H9 (cell line): ENCODE results near the gene LEF1. TPM values are rescaled to one million over a fixed set of nuclear protein-coding genes. Genes with fewer than 3 reads are reported as not detected.

Experiments used
- DNase-seq: peaks from one replicate; pipeline ENCODE4 v3.0.0-alpha.2; 2017
- H2AFZ ChIP-seq: one replicate; pipeline ENCODE4 v1.6.1; 2013; ENCODE audit warnings: mild to moderate bottlenecking, low read length, control low read depth, moderate library complexity
- H2AK5ac ChIP-seq: 2 replicates; pipeline ENCODE4 v1.6.1; 2013; ENCODE audit warnings: low read length, control low read depth, mixed read lengths; ENCODE audit not compliant: insufficient read length
- H2BK120ac ChIP-seq: one replicate; pipeline ENCODE4 v1.6.1; 2013; ENCODE audit warnings: low read depth, mild to moderate bottlenecking, low read length, control low read depth, inconsistent platforms; ENCODE audit not compliant: poor library complexity, severe bottlenecking
- H2BK12ac ChIP-seq: 2 replicates; pipeline ENCODE4 v1.6.1; 2013; ENCODE audit warnings: low read length, control low read depth, mixed read lengths, low read depth; ENCODE audit not compliant: insufficient read length
- H2BK15ac ChIP-seq: 2 replicates; pipeline ENCODE4 v1.6.1; 2013; ENCODE audit warnings: low read depth, low read length, control low read depth
- H2BK20ac ChIP-seq: one replicate; pipeline ENCODE4 v1.6.1; 2013; ENCODE audit warnings: low read depth, mild to moderate bottlenecking, low read length, control low read depth, inconsistent platforms; ENCODE audit not compliant: poor library complexity, severe bottlenecking
- H2BK5ac ChIP-seq: 2 replicates; pipeline ENCODE4 v1.6.1; 2013; ENCODE audit warnings: low read length, control low read depth, mixed read lengths; ENCODE audit not compliant: insufficient read length
- H3K14ac ChIP-seq: 2 replicates; pipeline ENCODE4 v1.6.1; 2013; ENCODE audit warnings: low read length, control low read depth; ENCODE audit not compliant: insufficient read depth
- H3K18ac ChIP-seq: 2 replicates; pipeline ENCODE4 v1.6.1; 2013; ENCODE audit warnings: low read depth, mild to moderate bottlenecking, mixed read lengths, low read length, control low read depth; ENCODE audit not compliant: insufficient read length
- H3K23ac ChIP-seq: 2 replicates; pipeline ENCODE4 v1.6.1; 2013; ENCODE audit warnings: low read length, control low read depth, mixed read lengths, low read depth; ENCODE audit not compliant: insufficient read length
- H3K23me2 ChIP-seq: 2 replicates; pipeline ENCODE4 v1.6.1; 2013; ENCODE audit warnings: low read depth, mild to moderate bottlenecking, mixed read lengths, low read length, control low read depth; ENCODE audit not compliant: insufficient read length, poor library complexity, severe bottlenecking
- H3K27ac ChIP-seq: 2 replicates; pipeline ENCODE4 v1.5.1; 2013; ENCODE audit warnings: low read length, control low read depth, mixed read lengths, low read depth; ENCODE audit not compliant: insufficient read length
- H3K27me3 ChIP-seq: 2 replicates; pipeline ENCODE4 v1.6.1; 2013; ENCODE audit warnings: low read length, control low read depth, inconsistent platforms; ENCODE audit not compliant: insufficient read depth
- H3K4ac ChIP-seq: 2 replicates; pipeline ENCODE4 v1.6.1; 2013; ENCODE audit warnings: low read depth, mild to moderate bottlenecking, control low read depth, inconsistent platforms, low read length, moderate library complexity
- H3K4me1 ChIP-seq: 2 replicates; pipeline ENCODE4 v1.6.1; 2013; ENCODE audit warnings: low read length, control low read depth, inconsistent platforms; ENCODE audit not compliant: insufficient read depth
- H3K4me2 ChIP-seq: 2 replicates; pipeline ENCODE4 v1.6.1; 2013; ENCODE audit warnings: low read length, control low read depth, mixed read lengths; ENCODE audit not compliant: insufficient read length, insufficient read depth
- H3K56ac ChIP-seq: 2 replicates; pipeline ENCODE4 v1.6.1; 2013; ENCODE audit warnings: low read depth, mild to moderate bottlenecking, mixed read lengths, low read length, control low read depth; ENCODE audit not compliant: insufficient read length
- H3K79me1 ChIP-seq: 2 replicates; pipeline ENCODE4 v1.6.1; 2013; ENCODE audit warnings: low read depth, mild to moderate bottlenecking, moderate library complexity, low read length, control low read depth, inconsistent platforms; ENCODE audit not compliant: insufficient read depth, poor library complexity, severe bottlenecking
- H3K79me2 ChIP-seq: 2 replicates; pipeline ENCODE4 v1.6.1; 2013; ENCODE audit warnings: low read length, control low read depth, inconsistent platforms; ENCODE audit not compliant: insufficient read depth
- H3K9ac ChIP-seq: 2 replicates; pipeline ENCODE4 v1.6.1; 2013; ENCODE audit warnings: low read length, control low read depth, mixed read lengths; ENCODE audit not compliant: insufficient read length; ENCODE audit errors: extremely low read depth
- H3K9me3 ChIP-seq: one replicate; pipeline ENCODE4 v1.6.1; 2013; ENCODE audit warnings: low read depth, low read length, inconsistent platforms; ENCODE audit not compliant: control insufficient read depth
- H3T11ph ChIP-seq: one replicate; pipeline ENCODE4 v1.6.1; 2013; ENCODE audit warnings: mild to moderate bottlenecking, low read length, control low read depth, inconsistent platforms
- H4K20me1 ChIP-seq: one replicate; pipeline ENCODE4 v1.6.1; 2013; ENCODE audit not compliant: control insufficient read depth, insufficient read length, insufficient read depth
- H4K5ac ChIP-seq: 2 replicates; pipeline ENCODE4 v1.6.1; 2013; ENCODE audit warnings: low read depth, mild to moderate bottlenecking, mixed read lengths, low read length, control low read depth; ENCODE audit not compliant: insufficient read length
- H4K8ac ChIP-seq: replicated peaks from 2 replicates; pipeline ENCODE4 v1.6.1; 2013; ENCODE audit warnings: low read length, control low read depth, mixed read lengths, low read depth; ENCODE audit not compliant: insufficient read length
- H4K91ac ChIP-seq: 2 replicates; pipeline ENCODE4 v1.6.1; 2013; ENCODE audit warnings: low read depth, mild to moderate bottlenecking, moderate library complexity, mixed read lengths, low read length, control low read depth; ENCODE audit not compliant: insufficient read length
- H3K27ac Mint-ChIP-seq, 3 experiments: 2 replicates in 2 of 3; 3 replicates in 1 of 3; pipeline ENCODE4 v1.8.0; 2020 to 2021; ENCODE audit warnings: mixed read lengths in 3 of 3, mild to moderate bottlenecking in 1 of 3, moderate library complexity in 1 of 3
- H3K27me3 Mint-ChIP-seq: 2 replicates; pipeline ENCODE4 v1.8.0; 2021; ENCODE audit warnings: low read depth, mild to moderate bottlenecking, moderate library complexity, mixed read lengths
- H3K36me3 Mint-ChIP-seq, 3 experiments: 2 replicates in 2 of 3; 3 replicates in 1 of 3; pipeline ENCODE4 v1.8.0; 2020 to 2021; ENCODE audit warnings: low read depth in 3 of 3, mixed read lengths in 3 of 3; ENCODE audit not compliant: insufficient read depth in 1 of 3
- H3K4me1 Mint-ChIP-seq, 2 experiments: 2 replicates each; pipeline ENCODE4 v1.8.0; 2020; ENCODE audit warnings: mixed read lengths in 2 of 2
- H3K4me3 Mint-ChIP-seq, 2 experiments: 2 replicates in 1 of 2; 3 replicates in 1 of 2; pipeline ENCODE4 v1.8.0; 2020 to 2021; ENCODE audit warnings: mild to moderate bottlenecking in 2 of 2, mixed read lengths in 2 of 2, moderate library complexity in 1 of 2
- H3K9me3 Mint-ChIP-seq, 2 experiments: 2 replicates in 1 of 2; 3 replicates in 1 of 2; pipeline ENCODE4 v1.8.0; 2020; ENCODE audit warnings: mild to moderate bottlenecking in 2 of 2, mixed read lengths in 2 of 2, moderate library complexity in 1 of 2
- WGBS: extraction: QIAGEN DNeasy Blood & Tissue Kit; methylation state at CpG from one replicate; pipeline ENCODE4 v1.1.7; 2013; ENCODE audit warnings: missing lambda C conversion rate, low lambda C conversion rate, mixed read lengths; ENCODE audit not compliant: insufficient read length; ENCODE audit errors: extremely low coverage; 5-methylcytosine and 5-hydroxymethylcytosine counted together
- total RNA-seq: library from RNA; stranded (reverse); gene quantifications from 2 replicates; pipeline ENCODE4 v1.2.1, GENCODE V29; 2021
- TF ChIP-seq, protein P1 (sequence below): fragments of 200-600 bp; sonication (generic); conservative IDR thresholded peaks from 3 replicates; pipeline ENCODE4 v1.8.0; 2021; ENCODE audit warnings: antibody characterized with exemption, mild to moderate bottlenecking

LEF1 gene
- total RNA-seq, 1 experiment from 2014 or later: 2.5 TPM

DNA sequence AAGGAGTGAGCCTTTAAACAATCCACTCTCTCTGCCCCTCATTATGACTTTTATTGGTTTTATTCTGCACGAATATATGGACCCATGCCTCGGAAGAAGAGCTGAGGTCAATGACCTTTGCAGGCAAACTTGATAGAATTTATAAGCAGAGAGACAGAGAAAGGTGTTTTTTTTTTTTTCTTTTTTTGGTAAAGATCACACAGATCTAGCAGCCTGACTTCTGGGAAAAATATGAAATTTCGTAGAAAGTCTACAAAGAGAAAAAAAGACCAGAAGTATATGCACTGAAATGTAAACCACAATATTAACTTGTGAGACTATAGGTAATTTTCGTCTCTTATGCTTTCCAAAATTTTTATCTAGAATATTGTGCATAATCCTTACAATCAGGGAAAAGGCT lies 61.6 kb downstream of the LEF1 start:
- Histone ChIP-seq H3K56ac (no peak overlapping the region), H3K4ac (no peak overlapping the region), H4K91ac (no peak overlapping the region), H3K79me1 (no peaks in the 10 kb centered on the region), H3K27me3 (no peaks in the 10 kb centered on the region), H3K23me2 (no peaks in the 10 kb centered on the region), H3K27ac (no peak overlapping the region), H3K4me1 (0 out of 2 replicates have a peak, but pooled peaks cover 2% of the 10 kb centered on the region), H3K9me3 (no peaks in the 10 kb centered on the region), H3K23ac (no peak overlapping the region), H4K8ac (no peak overlapping the region), H4K20me1 (no peaks in the 10 kb centered on the region), H4K5ac (no peak overlapping the region), H2AFZ (no peak overlapping the region), H2BK120ac (no peak overlapping the region), H3K14ac (no peak overlapping the region), H3T11ph (no peak overlapping the region), H2AK5ac (no peak overlapping the region), H3K4me2 (no peak overlapping the region), H2BK12ac (no peak overlapping the region), H3K9ac (no peak overlapping the region), H3K79me2 (no peaks in the 10 kb centered on the region), H2BK20ac (no peak overlapping the region), H2BK15ac (no peak overlapping the region), H2BK5ac (no peak overlapping the region), H3K18ac (no peak overlapping the region)
- Mint-ChIP-seq H3K27ac (no peak overlapping the region), H3K4me1 (peaks cover 21 to 30% of the 10 kb centered on the region in 2 experiments), H3K36me3 (no peaks in the 10 kb centered on the region), H3K27me3 (peaks cover 15% of the 10 kb centered on the region), H3K9me3 (no peaks in the 10 kb centered on the region), H3K4me3 (no peak overlapping the region)
- DNase-seq: no peak
- TF ChIP-seq, protein P1, sequence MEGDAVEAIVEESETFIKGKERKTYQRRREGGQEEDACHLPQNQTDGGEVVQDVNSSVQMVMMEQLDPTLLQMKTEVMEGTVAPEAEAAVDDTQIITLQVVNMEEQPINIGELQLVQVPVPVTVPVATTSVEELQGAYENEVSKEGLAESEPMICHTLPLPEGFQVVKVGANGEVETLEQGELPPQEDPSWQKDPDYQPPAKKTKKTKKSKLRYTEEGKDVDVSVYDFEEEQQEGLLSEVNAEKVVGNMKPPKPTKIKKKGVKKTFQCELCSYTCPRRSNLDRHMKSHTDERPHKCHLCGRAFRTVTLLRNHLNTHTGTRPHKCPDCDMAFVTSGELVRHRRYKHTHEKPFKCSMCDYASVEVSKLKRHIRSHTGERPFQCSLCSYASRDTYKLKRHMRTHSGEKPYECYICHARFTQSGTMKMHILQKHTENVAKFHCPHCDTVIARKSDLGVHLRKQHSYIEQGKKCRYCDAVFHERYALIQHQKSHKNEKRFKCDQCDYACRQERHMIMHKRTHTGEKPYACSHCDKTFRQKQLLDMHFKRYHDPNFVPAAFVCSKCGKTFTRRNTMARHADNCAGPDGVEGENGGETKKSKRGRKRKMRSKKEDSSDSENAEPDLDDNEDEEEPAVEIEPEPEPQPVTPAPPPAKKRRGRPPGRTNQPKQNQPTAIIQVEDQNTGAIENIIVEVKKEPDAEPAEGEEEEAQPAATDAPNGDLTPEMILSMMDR: no peak
- no CpG with 5 or more reads among the region's 4 CpGs for WGBS
